Fibroblast of villous mesenchyme (primary cell): ENCODE results near the gene LTBP4. TPM values are rescaled to one million over a fixed set of nuclear protein-coding genes. Genes with fewer than 3 reads are reported as not detected.

Experiments used
- DNase-seq: peaks from one replicate; pipeline ENCODE4 v3.0.0-alpha.2; 2010; ENCODE audit warnings: low read depth
- H3K4me3 ChIP-seq: 2 replicates; pipeline ENCODE4 v1.5.1; 2011; ENCODE audit warnings: low read depth, mild to moderate bottlenecking, low read length
- total RNA-seq: library from RNA; depleted of rRNA; stranded (reverse); fragments of >200 nt; gene quantifications from 2 replicates; pipeline ENCODE4 v1.2.3, GENCODE V29; 2012
- TF ChIP-seq, protein P1 (sequence below): IDR thresholded peaks from 2 replicates; pipeline ENCODE4 v1.5.1; 2012; ENCODE audit warnings: low read depth, mild to moderate bottlenecking, low read length; ENCODE audit not compliant: insufficient read depth

The LTBP4 gene
- total RNA-seq, 1 donor = 21.2 TPM

DNA sequence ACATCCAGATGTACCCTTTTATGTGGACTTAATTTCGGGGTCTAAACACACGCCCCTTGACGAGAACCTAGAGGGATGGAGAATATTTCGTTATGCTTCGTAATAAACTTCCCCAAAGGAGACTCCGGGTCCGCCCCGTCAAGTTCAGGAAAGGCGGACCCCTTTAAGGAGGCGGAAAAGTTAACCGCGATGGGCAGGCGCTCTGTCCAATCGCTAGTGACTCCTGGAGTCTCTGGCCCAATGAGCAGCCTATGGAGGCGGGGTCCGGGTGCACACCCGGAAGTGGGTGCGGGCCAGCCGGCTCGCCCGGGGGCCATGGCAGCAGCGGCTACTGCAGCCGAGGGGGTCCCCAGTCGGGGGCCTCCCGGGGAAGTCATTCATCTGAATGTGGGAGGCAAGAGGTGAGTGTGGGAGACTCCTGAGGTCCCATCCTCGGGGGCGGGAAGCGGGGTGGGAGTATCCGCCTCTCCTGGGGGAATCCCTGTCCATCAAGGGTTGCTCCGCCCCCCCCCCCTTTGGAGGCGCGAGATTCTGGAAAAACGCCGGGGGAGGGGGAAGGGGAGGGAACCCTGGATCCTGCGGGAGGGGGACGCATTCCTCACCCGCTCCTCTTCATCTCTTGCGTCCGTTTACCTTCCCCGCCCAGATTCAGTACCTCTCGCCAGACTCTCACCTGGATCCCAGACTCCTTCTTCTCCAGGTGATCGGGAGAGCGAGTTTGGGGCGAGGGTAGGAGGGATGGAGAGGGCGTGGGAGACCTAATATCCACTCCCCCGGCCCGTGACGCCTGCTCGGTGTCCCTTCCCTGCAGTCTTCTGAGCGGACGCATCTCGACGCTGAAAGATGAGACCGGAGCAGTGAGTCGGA is 24.4 kb upstream of the LTBP4 start, which contains the start of gene SHKBP1:
Gene SHKBP1 (plus strand): TSS at position 289 of the 867 bp plus-strand sequence. CDS start 27 bp downstream, at position 316.
- TF ChIP-seq, protein P1, sequence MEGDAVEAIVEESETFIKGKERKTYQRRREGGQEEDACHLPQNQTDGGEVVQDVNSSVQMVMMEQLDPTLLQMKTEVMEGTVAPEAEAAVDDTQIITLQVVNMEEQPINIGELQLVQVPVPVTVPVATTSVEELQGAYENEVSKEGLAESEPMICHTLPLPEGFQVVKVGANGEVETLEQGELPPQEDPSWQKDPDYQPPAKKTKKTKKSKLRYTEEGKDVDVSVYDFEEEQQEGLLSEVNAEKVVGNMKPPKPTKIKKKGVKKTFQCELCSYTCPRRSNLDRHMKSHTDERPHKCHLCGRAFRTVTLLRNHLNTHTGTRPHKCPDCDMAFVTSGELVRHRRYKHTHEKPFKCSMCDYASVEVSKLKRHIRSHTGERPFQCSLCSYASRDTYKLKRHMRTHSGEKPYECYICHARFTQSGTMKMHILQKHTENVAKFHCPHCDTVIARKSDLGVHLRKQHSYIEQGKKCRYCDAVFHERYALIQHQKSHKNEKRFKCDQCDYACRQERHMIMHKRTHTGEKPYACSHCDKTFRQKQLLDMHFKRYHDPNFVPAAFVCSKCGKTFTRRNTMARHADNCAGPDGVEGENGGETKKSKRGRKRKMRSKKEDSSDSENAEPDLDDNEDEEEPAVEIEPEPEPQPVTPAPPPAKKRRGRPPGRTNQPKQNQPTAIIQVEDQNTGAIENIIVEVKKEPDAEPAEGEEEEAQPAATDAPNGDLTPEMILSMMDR = no peak
- H3K4me3 ChIP-seq = peak within 1 kb of the TSS; percentile 91
- peak; percentile 95 for DNase-seq

DNA sequence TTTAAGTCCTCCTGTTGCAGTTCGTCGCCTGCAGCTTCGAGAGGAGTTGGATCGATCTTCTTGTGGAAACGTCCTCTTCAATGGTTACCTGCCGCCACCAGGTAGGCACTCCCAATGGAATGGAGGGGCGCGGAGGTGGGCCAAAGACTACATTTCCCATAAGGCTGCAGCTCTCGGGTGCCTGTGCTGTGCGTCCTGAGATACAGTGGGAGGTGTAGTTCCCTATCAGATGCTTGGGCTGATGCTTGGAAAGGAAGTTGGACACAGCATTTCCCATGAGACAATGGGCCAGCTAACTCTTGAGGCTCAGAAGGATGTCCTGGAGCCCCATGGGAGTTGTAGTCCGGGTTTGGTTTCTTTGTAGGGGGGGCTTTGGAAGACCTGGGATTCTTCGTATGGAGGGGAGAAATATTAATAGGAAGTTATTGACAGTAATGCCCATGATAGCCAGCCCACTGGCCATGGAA is 22.7 kb upstream of the LTBP4 start:
- no peak for DNase-seq
- no peak overlapping the region for H3K4me3 ChIP-seq
- TF ChIP-seq, protein P1 = no peak

DNA sequence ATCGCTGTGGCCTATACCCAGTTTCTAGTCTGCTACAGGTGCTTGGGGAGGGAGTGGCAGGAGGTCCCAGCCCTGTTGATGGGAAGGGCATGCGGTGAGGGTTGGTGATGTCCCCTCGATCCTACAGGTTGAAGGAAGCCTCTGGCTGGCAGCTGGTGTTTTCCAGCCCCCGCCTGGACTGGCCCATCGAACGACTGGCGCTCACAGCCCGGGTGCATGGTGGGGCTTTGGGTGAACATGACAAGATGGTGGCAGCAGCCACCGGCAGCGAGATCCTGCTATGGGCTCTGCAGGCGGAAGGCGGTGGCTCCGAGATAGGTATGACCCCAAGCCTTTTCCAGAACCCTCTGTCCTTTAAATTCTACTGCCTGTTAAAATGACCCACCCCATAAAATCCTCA is 20.6 kb upstream of the LTBP4 start:
- no peak overlapping the region for H3K4me3 ChIP-seq
- DNase-seq = no peak
- TF ChIP-seq, protein P1 = no peak

DNA sequence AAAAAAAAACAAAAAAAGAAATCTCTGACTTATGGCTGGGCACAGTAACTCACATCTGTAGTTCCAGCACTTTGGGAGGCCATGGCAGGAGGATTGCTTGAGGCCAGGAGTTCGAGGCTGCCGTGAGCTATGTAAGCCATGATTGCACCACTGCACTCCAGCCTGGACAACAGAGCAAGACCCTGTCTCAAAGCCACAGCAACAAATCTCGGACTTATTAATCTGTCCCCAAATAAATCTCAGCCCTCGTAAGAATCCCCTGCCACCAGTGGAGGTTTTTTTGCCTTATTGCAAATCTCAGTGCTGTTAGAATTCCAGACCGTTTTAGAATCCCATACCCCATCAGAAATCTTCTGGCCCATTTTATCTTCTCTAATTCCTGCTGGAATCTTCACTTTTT is 19.6 kb upstream of the LTBP4 start:
- no peak for DNase-seq
- TF ChIP-seq, protein P1 = no peak

DNA sequence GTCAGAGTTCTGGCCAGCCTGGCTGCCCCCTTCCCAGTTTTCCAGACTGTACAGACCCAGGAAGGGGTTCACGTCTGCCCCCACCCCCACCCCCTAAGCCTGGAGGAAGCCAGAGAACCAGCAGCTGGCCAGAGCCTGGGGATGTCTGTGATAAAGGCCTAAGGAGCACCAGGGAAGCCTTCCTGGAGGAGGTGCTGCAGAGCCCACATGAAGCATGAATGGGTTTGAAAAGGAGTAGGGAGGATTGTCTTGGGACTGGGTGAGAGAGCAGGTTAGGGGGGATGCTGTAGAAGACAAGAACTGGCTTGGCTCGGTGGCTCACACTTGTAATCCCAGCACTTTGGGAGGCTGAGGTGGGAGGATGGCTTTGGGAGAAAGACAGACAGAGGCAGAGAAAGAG is 18.7 kb upstream of the LTBP4 start:
- H3K4me3 ChIP-seq = no peak overlapping the region
- TF ChIP-seq, protein P1 = no peak
- no peak for DNase-seq

More for the DNA sequence above, 19.6 kb upstream of the LTBP4 start:
- H3K4me3 ChIP-seq = no peak overlapping the region

DNA sequence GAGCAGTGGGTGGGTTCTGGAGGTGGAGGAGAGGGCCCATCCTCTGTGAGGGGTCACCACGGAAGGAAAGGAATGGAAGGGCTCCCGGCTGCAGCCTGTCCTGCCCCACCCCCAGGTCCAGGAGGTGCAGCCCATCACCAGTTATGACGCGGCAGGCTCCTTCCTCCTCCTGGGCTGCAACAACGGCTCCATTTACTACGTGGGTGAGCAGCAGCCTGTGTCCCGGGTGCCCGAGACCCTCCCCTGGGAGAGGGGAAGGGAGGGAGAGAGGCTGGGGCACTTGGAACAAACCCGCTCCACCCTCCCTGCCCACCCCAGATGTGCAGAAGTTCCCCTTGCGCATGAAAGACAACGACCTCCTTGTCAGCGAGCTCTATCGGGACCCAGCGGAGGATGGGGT is 17.9 kb upstream of the LTBP4 start:
- H3K4me3 ChIP-seq = no peak overlapping the region
- DNase-seq = no peak
- TF ChIP-seq, protein P1 = no peak
